Fibroblast of skin of left biceps (primary cell): ENCODE results near the gene EML4.

Experiments used
- DNase-seq, 2 experiments: peaks; one replicate each; pipeline ENCODE4 v3.0.0-alpha.2; 2013; ENCODE audit warnings: low read depth in 2 of 2

Gene EML4

DNA sequence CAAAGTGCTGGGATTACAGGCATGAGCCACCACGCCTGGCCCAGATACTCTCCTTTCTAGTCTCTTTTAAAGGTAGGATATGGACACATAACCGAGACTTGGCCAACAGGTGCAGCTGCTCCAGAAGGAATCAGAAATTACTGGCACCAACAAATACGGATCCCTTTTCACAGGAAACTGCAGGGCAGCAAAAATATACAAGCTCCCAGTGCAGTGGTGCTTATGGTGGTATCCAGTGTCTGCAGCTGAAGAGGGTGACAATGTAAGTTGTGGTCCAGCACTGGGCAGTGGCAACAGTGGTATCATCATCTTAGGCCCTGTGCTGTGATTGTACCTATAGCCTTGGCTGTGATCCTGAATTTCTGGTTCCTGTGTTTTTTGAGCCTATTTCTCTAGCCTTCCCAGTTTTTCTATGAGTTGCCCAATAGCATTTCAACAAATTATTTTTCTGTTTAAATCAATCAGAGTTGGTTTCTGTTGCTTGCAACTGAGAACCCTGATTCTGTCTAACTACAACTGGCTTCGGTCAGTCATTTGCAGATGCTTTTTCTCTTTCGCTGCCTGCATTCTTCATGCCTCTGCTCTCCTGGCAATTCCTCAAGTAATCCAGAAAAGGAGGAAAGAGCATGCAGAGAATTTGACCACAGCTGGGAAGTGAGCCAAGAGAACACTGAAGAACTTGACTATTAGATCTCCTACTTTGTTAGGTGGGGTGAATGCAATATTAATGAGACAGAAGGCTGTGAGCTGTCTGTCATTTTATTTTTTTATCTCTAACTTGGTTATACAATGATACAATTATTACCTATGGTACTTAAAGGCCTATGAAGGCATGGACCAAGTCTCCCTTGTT, 30.8 kb upstream of the EML4 start:
- peak; percentile 99 for DNase-seq

DNA sequence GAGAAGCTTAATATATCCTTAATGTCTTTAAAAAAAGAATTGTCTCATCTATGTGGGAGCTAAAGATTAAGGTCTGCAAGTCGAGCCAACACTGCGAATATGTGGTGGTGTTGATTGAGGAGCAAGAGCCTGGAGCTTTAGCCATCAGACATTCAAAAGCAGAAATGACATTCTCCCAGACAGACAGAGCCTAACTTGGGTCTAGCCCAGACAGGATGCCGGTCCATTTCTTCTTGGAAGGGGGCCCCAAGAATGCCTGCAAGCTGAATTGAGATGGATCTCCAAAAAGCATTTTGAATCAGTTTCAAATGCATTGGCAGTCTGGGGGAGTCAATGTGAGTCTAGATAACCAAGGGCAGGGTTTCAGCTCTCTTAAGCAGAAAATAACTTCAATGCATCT, 30.1 kb upstream of the EML4 start:
- no peak for DNase-seq

DNA sequence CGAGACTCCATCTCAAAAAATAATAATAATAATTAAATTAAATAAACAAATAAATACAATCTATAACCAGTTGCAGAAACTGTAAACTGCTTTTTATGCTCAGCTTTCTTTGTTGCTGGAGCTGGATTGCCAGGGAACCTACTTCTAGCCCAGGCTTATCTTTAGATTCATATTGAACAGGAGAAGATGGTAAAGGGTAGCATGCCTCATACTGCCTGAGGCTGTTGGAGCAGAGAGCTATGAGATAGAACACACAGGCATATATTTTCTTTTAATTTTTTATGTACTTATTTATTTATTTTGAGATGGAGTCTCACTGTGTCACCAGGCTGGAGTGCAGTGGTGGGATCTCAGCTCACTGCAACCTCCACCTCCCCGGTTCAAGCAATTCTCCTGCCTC, 28.7 kb upstream of the EML4 start:
- DNase-seq = no peak

DNA sequence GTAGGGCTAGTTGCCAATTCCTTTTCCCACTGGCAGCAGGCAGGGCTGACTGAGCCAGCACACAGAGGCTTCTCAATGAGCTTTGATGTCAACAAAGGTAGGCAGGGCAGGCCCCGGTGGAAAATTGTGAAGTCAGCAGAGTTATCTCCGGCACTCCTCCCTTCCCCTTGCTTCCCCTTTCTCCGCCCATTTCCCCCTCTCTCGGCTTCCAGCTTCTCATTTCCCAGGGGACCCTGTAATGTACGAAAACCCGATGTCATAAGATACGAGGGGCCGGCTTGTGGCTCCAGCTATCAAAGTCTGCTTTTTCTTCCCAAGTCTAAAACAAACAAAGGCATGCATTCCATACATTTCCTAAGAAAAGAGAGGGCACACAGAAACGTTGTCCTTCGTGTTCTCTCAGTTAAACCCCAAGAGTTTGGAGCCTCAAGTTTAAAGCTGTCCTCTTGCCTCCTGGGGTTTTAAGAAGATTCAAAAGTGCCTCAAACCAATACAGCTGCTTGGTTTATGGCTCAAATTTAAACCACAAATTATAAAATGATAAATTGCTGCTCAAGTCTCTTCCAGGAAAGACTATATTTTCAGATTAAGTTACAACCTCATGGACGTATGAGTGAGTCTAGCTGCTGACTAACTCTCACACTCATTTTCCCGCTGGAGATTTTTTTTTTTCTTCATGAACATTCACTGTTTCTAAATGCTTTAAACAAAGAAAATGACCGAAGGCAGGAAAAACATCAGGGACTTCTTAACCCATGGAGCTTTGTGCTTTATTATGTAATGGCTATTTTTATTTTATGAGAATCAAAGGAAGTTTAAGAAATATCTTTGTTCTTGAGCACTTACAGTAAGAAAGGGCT, 27.2 kb upstream of the EML4 start:
- DNase-seq = peak; percentile 97 to 98

DNA sequence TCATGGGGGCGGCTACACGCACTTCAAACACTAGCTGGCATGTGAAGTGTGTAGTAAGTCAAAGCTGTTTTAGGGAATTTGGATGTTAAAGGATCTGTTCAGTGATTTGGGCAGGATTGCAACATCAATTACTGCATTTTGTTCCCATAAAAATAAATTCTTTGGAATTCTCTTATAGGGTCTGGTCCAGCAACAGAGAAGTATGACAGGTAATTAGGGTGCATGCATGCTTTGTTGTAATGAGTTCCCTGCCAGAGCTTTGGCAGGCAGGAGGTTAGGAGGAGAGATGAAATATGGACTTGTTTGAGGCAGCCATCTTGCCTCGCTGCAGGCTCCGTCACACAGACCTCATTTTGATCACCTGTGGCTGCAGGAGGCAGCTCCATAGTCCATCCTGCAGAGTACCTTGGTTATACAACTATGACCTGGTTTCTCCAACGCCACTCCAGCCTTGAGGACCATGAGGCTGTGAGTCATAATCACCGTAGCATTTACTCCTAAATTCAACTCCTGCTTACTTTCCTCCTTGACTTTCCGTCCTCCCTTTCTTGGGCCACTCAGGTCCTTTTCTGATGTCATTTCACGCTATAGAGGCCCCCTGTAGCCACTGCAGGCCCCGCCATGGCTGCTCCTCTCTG, 26.5 kb upstream of the EML4 start:
- DNase-seq = no peak

DNA sequence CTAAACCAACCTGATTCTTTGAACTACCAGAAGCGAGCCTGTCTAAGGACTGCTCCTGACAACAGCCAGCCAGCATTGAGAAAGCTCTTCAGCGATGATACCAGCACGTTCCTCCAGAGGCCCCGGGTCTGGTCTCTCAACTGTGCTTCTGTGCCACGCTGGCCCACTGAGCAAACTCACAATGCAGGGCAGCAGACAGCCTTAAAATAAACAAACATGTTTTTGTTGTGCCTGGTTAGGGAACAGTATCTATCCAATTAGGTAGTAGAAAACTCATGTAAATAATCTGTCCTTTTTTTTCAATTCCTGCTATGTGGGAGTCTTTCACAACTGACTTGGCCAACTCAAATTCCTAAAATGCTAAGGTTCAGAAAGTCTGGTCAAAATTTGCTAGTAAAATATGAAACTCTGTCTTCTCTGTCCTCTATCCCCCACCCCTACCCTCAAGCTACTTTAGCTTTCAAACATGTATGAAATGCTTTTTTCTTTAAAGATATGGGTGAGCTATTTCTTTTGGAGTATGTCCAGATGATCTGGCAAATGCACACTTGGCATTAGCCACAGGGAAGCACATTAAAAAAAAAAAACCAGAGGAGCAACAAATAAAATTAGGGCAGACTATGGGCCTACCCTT, 21.4 kb upstream of the EML4 start:
- no peak for DNase-seq

DNA sequence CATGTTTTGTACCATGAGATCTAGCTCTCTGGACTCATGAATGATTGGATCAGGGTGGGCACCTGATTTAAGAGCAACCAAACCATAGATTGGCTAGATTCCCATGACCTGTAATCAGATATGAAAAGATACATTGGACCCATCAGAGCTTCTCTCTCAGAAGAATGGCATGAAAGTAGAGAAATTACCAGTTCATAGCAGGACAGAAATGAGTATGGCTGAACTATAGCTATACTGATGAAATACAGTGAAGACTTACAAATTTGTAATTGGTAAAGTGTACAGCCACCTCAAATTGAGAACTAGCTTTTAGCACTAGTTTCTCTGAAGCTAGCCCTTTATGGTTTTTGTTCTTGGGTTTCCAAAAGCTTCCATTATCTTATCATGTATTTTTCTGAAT, 19.0 kb upstream of the EML4 start:
- DNase-seq = no peak

DNA sequence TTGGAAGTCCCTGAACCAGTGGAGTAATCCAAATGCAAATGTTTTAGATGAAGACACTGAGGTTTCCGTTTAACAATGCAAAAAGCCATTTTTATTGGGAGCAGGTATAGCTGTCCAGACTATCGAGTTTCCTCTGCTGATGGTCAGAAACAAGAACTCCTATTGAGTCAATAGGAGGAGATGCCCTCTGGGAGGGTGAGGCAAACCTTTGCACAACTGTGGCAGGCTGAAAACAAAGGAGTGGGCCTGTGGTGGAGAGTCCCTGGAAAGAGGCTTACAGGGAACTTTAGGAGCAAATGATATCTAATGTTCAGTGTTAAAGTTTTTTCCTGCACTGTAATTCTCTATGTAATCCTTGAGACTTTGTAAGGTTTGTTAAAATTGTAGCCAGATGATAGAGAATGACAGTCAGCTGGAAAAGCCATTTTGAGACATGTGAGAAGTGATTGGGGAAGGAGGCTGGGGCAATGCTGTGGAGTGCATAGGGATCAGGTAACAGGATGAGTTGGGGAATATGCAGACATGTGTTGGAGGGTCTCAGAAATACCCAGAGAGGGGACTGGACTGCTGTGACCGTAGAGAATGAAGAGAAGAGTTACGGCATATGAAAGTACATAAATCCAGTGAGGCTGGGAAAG, 15.1 kb upstream of the EML4 start:
- no peak for DNase-seq

DNA sequence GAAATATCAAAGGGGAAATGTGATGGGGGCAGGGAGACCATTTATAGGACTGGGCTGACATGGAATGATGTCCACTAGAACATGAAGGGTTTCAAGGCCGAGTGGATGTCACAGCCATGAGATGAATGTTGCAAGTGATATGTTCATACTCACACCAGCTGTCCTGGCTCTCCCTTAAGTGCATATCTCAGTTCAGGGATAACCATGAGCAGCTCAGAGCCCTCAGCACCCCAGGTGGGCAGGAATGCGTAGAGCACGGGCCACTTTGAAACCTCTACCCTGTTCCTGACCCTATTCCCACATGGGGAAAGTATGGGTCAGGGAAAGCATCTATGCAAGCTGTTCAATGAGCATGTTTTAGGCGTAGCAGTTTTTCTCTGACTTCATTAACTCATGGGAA, 12.4 kb upstream of the EML4 start:
- no peak for DNase-seq

DNA sequence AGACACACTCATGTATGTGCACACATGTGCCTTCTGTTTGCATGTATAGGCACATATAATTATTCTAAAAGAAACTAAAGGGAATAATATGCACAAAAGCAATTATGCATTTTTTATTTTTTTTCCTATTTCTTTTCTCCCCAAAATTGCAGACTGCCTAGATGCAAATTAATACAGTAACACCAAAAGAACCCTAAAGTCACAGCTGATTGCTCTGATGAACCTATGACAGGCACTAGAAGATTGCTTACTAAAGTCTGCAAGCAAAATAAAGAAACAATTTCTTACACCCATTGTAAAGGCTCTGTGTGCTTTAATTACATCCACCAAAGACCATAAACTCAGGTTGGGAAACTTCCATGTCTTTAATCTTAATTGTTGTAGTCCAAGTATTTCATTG, 7.7 kb upstream of the EML4 start:
- DNase-seq = no peak

DNA sequence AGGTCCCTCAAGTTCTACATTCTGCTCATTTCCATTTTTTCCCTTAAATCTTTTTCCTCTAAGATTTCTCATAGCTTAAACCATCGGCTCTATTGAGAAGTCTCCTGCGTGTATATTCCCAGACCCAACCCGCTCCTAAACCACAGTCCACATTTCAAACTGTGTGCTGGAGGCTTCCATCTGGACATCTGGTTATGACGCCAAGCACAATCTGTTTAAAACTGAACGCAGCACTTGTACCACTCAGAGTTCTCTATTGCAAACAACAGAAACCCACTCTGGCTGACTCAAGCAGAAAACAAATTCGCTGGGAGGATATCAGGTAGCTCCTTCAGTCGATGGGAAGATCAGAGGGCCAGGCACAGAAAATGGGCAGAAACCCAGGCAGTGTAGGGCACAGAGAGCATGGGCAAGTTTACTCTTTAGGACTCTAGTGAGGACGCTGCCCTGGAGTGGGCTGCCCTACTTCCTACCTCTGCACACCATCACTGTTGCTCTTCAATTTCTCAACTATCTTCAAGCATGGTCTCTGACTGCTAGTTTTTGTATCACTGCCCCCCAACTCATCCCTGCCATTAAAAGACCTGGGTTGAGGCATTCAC, 5.6 kb upstream of the EML4 start:
- peak in 1 of 2 experiments; percentile 37 for DNase-seq

DNA sequence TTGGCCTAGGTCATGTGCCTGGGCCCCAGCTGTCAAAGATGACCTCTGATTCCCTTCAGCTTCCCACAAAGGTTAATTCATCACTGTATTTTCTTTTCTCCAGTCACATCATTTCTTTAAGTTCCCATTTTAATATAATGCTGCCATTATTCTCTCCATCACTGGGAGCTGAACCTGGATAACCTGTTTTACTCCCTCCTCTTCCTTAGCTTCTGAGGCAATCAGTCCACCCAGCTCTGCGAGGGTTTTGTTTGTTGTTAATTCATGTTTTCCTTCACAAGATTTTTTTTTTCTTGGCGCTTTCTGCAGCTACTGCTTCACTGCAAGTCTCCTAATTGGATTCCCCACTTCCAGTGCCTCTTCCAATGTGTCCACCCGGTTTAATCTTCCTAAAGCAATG, 5.1 kb upstream of the EML4 start:
- no peak for DNase-seq

DNA sequence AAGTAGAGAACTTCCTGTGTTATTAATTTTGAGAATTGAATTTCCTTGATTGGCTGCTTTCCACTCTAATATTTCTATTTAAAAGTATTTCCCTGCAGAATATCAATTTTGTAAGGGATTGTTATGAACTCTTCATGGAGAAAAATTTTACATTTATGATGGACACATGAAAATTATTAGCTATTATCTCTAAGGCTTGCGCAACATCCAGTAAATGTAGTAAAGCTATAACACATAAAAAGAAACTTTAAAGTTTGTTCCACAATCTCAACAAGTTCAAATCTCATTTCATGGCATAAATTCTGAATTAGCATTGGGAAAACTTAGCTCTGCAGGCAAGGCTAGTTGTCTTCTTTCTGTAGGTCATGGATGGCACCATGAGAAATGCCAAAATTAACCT, 4.2 kb upstream of the EML4 start:
- no peak for DNase-seq

DNA sequence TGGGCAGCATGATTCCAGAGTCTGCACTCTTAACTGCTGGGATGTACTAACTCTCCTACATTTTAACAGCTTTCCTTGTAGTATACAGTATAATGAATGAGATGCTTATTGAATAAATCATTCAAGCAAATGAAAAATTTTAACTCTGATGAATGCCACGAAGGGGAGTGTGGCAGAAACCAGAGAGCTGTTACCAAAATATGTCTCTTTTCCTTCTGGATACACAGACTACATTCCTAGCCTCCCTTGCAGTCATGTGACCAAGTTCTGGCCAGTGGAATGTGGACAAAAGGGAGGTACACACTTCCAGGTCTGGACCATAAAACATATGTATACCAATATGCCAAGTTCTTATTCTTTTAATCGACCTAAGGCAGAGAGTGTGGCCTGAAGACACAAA, 1.7 kb upstream of the EML4 start:
- no peak for DNase-seq

DNA sequence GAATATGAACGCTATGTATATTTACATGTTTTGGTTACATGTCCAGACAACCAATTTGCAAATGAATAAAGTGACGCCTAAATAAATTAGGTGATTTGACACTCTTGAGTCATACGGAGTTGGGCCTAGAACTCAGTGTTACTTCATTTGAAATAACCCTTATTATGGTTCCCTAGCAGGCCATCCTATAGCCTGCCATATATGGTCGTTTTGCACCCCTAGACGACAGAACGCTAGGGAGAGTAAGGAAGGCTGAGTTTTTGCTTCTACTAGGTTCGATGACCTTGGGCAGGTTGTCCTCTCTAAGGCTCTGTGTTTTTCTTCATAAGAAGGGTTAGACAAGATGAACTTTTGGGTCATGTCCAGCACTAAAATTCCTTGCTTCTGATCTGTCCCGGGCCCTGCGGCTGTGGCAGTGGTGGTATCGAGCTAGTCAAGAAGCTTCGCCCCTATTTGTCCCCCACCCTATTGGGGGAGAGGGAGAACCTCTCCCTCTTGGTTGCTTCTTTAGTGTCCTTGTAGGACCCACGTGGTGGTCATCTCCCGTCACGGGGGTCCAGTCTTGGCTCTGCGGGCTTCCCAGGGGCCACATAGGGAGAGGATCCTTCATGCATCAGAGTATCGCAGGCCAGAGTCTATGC, 574 bp upstream of the EML4 start:
- no peak for DNase-seq

DNA sequence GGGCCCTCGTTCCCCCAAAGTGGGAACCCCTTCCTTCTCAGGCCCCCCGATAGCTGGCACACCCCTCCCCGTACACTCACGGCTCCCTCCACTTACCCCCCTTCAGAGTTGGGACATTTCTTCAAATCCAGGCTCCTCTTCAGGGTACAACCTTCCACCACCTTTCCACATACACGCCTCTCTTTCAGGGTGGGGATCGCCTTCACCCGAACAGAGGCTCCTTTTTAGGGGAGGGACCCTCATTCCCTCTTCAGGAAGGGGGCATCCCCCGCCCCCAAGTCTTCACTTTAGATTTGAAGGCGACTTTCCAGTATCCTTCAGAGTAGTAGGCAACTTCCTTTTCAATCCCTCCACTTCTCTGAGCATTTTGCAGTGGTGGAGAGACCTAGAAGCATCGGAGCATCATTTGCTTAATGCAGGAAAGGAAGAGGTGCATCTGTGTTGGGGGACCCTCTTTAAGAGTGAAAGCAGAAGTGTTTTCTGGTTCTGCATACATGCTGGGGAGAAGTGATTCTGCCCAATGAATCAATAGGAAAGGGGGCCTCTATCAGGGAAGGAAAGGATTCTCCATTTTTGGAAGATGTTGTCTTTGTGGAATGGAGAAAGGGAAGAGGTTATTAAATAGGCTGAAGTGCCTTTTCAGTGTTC, 845 bp downstream of the EML4 start:
- no peak for DNase-seq

DNA sequence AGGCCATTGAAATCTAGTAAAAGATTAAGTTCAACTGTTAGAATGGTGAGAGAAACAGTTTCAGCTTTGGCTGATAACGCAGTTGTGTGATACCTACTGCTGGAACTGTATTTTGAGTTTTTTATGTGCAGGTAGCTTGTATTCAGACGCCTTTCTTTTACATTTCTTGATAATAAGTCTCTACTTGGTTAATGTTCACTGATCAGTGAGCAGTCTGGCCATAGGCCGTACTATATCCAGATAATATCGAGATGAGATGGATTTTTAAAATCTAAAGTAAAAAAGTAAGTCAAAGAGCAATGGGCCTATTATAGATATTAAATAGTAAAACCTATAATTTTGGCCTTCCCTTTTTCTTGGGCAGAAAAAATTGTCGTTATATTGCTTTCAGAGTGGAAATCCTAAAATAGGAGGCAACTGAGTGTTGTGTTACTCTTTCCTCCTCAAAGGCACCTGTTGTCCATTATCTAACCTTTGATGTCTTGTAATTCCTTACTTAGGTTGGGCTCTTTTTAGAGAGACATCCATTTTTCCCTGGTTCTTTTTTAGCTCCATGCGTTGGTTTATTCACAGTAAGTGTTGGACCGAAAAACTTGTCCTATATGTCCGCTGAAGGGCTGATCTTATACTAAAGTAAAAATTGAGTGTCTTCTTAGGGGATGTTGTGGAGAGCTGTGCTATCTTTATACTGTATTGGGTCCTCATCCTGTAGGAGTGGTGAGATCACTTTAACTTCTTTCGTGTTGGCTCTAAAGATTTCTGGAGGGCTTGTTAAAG, 1.7 kb downstream of the EML4 start:
- no peak for DNase-seq

DNA sequence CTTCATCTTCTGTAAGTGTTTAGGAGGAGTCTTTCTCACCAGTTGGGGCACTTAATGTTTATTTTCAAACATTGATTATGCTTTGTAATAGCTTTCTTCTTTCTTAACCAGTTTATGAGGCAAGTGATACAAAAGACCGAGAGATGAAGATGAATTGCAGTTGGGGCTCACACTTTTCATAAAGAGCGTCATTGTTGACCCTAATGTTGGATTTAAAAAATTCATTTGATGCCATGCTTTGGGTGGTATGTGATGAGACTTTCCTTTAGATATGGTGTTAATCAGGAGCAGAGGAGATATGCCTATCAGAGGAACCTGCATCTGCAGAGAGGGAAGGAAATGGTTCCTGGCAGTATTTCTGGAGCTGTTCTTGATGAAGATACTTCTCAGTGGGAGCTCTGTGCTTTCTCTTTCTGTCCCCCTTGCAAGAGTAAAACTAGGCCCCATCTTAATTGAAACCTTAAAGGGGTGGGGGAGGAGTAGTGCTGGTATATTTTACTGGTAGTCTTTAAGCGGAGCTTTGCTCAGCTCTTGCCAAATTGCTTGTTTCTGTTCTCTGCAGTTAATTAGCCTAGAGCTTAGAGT, 2.3 kb downstream of the EML4 start:
- peak; percentile 46 to 50 for DNase-seq

DNA sequence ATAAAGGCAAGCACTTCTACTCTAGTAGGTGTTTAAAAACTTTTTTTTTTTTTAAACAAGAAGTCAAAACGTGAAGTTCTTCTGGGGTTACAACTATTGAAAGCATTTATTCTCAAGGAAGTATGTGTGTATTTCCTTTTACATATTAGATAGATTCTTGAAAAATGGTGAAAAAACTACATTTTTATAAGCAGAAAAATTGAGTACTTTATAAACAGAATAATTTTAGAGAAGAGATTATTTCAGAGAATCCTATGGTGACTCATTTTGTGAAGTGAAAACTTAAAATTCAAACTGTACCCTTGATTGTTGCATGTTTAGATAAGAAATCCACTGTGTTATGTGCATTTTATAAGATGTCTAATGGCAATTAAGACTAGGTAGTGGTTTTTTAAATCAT, 2.9 kb downstream of the EML4 start:
- DNase-seq = no peak
